Bronchus fibroblast of lung (primary cell): ENCODE data around the gene TMEM200B. TPM values are rescaled to one million over a fixed set of nuclear protein-coding genes. Genes with fewer than 3 reads are reported as not detected.

Experiments
- total RNA-seq: library from RNA; depleted of rRNA; stranded (reverse); fragments of >200 nt; gene quantifications from 2 replicates; pipeline ENCODE4 v1.2.3, GENCODE V29; 2015

TMEM200B gene
- 17.1 and 19.7 TPM in 2 replicates for total RNA-seq

GRCh38 chr1:29123887-29124365 is at the start of gene TMEM200B:
TSS of gene TMEM200B (minus strand) at chr1:29123903. CDS start at chr1:29121828, 2,075 bp downstream.

Other genes with a start within 250 kb of the TMEM200B start
- 9.4 and 10.8 TPM in 2 replicates for gene EPB41, start 209.3 kb downstream of the TMEM200B start, total RNA-seq
- 29.9 and 33.0 TPM in 2 replicates for gene SRSF4, start 58.0 kb upstream of the TMEM200B start, total RNA-seq
- 38.4 and 39.0 TPM in 2 replicates for gene MECR, start 107.0 kb upstream of the TMEM200B start, total RNA-seq
- 18.8 and 29.1 TPM in 2 replicates for gene PTPRU, start 112.6 kb upstream of the TMEM200B start, total RNA-seq